ENCODE data around the gene SGIP1. TPM values are rescaled to one million over a fixed set of nuclear protein-coding genes. Genes with fewer than 3 reads are reported as not detected.

SGIP1 gene
- total RNA-seq, 2 donors from 2014 or later: not detected

GRCh38 chr1:66532798-66533783 lies 862 bp upstream of the SGIP1 start:
- Mint-ChIP-seq H3K9me3 (no peaks in the 10 kb centered on the region), H3K4me3 (peak overlapping the region; percentile 78), H3K36me3 (ENCODE audit: low read depth) (no peaks in the 10 kb centered on the region), H3K4me1 (peaks cover 5% of the 10 kb centered on the region), H3K27ac (peak overlapping the region; percentile 43), H3K27me3 (peaks cover 39% of the 10 kb centered on the region)
- ATAC-seq (replicated peaks): peak; percentile 37

GRCh38 chr1:66535061-66535460 lies 1.1 kb downstream of the SGIP1 start:
- no peak for ATAC-seq (replicated peaks)
- Mint-ChIP-seq H3K27ac (no peak overlapping the region), H3K9me3 (no peaks in the 10 kb centered on the region), H3K36me3 (ENCODE audit: low read depth) (no peaks in the 10 kb centered on the region), H3K27me3 (peaks cover 48% of the 10 kb centered on the region), H3K4me1 (peaks cover 5% of the 10 kb centered on the region), H3K4me3 (no peak overlapping the region)

DNA sequence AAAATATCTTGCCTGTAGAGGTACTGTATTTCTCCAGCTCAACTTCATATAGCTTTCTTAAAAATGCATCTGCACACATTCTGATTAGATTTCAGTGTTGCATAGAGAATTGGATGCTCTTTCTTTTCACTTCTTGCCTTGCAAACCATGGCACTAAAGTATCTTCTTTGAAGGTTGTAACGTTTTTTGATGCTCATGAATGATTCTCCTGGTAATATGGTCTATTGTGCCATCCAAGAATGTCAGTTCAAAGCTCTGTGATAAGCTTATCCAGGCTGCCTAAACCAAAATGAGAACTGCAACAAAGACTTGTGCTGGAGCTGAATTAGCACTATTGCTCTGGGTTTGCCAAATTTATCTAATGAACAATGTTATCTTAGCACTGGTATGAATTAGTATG lies 1.9 kb downstream of the SGIP1 start:
- Mint-ChIP-seq H3K4me3 (no peak overlapping the region), H3K4me1 (peaks cover 5% of the 10 kb centered on the region), H3K36me3 (ENCODE audit: low read depth) (no peaks in the 10 kb centered on the region), H3K27ac (no peak overlapping the region), H3K9me3 (no peaks in the 10 kb centered on the region), H3K27me3 (peaks cover 49% of the 10 kb centered on the region)
- no peak for ATAC-seq (replicated peaks)

DNA sequence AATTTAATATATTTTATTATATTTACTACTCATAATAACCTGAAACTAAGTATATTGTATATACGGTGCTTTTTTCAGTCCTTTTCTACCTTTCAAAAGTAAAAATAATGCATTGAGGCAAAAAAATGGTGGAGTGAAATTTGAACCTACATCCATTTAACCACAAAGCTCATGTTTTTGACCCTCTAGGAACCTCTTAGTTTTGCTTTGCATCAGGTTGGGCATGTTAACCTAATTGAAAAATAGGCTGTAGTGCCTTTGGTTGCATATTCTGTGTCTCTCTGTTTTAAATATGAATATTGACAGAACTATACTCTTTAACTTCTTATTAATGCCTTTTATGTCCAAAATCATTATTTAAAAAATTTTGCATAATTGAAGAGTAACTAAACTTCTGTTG lies 3.8 kb downstream of the SGIP1 start:
- no peak overlapping the region for H3K4me3 Mint-ChIP-seq
- H3K9me3 Mint-ChIP-seq: no peaks in the 10 kb centered on the region
- ATAC-seq (replicated peaks): no peak
- H3K27ac Mint-ChIP-seq: no peak overlapping the region
- H3K36me3 Mint-ChIP-seq (ENCODE audit: low read depth): no peaks in the 10 kb centered on the region
- H3K27me3 Mint-ChIP-seq: peaks cover 40% of the 10 kb centered on the region
- peaks cover 5% of the 10 kb centered on the region for H3K4me1 Mint-ChIP-seq

DNA sequence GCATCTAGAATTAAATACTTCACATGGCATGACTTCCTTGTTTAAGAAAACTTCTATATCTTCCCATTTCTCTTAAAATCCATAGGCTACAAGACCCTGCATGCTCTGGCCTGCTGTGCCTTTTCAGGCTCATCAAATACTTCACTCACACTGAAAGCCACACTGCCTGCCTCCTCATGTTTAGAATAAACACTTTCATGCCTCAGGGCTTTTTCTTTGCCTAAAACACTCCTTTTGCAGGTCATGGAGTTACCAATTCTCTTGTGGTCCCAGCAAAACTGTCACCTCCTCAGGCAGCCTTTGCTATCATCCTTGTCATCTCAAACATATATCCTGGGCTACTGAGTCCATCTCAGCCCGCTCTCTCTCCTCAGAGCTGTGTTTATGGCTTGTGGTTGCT lies 5.5 kb downstream of the SGIP1 start:
- no peaks in the 10 kb centered on the region for H3K4me1 Mint-ChIP-seq
- no peaks in the 10 kb centered on the region for H3K9me3 Mint-ChIP-seq
- no peaks in the 10 kb centered on the region for H3K36me3 Mint-ChIP-seq (ENCODE audit: low read depth)
- no peak for ATAC-seq (replicated peaks)
- peaks cover 27% of the 10 kb centered on the region for H3K27me3 Mint-ChIP-seq
- no peak overlapping the region for H3K4me3 Mint-ChIP-seq
- no peak overlapping the region for H3K27ac Mint-ChIP-seq

- no peak for ATAC-seq (replicated peaks)
- no peaks in the 10 kb centered on the region for H3K4me1 Mint-ChIP-seq
- no peaks in the 10 kb centered on the region for H3K36me3 Mint-ChIP-seq (ENCODE audit: low read depth)
- H3K4me3 Mint-ChIP-seq: no peak overlapping the region
- peaks cover 22% of the 10 kb centered on the region for H3K27me3 Mint-ChIP-seq
- no peak overlapping the region for H3K27ac Mint-ChIP-seq
- H3K9me3 Mint-ChIP-seq: no peaks in the 10 kb centered on the region
Measured at GRCh38 chr1:66540434-66541032, 6.6 kb downstream of the SGIP1 start.

GRCh38 chr1:66542314-66542713 lies 8.4 kb downstream of the SGIP1 start:
- no peaks in the 10 kb centered on the region for H3K9me3 Mint-ChIP-seq
- no peaks in the 10 kb centered on the region for H3K4me1 Mint-ChIP-seq
- no peak overlapping the region for H3K27ac Mint-ChIP-seq
- H3K36me3 Mint-ChIP-seq (ENCODE audit: low read depth): no peaks in the 10 kb centered on the region
- ATAC-seq (replicated peaks): no peak
- no peak overlapping the region for H3K4me3 Mint-ChIP-seq
- H3K27me3 Mint-ChIP-seq: peaks cover 19% of the 10 kb centered on the region

- peaks cover 24% of the 10 kb centered on the region for H3K27me3 Mint-ChIP-seq
Measured at GRCh38 chr1:66542811-66543767, 9.1 kb downstream of the SGIP1 start.

GRCh38 chr1:66546047-66546810 lies 12.3 kb downstream of the SGIP1 start:
- no peaks in the 10 kb centered on the region for H3K9me3 Mint-ChIP-seq
- peaks cover 15% of the 10 kb centered on the region for H3K27me3 Mint-ChIP-seq
- no peaks in the 10 kb centered on the region for H3K4me1 Mint-ChIP-seq
- no peak overlapping the region for H3K4me3 Mint-ChIP-seq
- H3K36me3 Mint-ChIP-seq (ENCODE audit: low read depth): no peaks in the 10 kb centered on the region
- no peak overlapping the region for H3K27ac Mint-ChIP-seq
- no peak for ATAC-seq (replicated peaks)

More at GRCh38 chr1:66542811-66543767, 9.1 kb downstream of the SGIP1 start:
- Mint-ChIP-seq H3K4me1 (no peaks in the 10 kb centered on the region), H3K4me3 (no peak overlapping the region), H3K9me3 (no peaks in the 10 kb centered on the region), H3K36me3 (ENCODE audit: low read depth) (no peaks in the 10 kb centered on the region), H3K27ac (no peak overlapping the region)
- no peak for ATAC-seq (replicated peaks)

GRCh38 chr1:66549017-66549416 lies 15.1 kb downstream of the SGIP1 start:
- no peaks in the 10 kb centered on the region for H3K9me3 Mint-ChIP-seq
- ATAC-seq (replicated peaks): no peak
- no peak overlapping the region for H3K27ac Mint-ChIP-seq
- H3K4me3 Mint-ChIP-seq: no peak overlapping the region
- no peaks in the 10 kb centered on the region for H3K36me3 Mint-ChIP-seq (ENCODE audit: low read depth)
- no peaks in the 10 kb centered on the region for H3K4me1 Mint-ChIP-seq
- H3K27me3 Mint-ChIP-seq: peaks cover 19% of the 10 kb centered on the region

DNA sequence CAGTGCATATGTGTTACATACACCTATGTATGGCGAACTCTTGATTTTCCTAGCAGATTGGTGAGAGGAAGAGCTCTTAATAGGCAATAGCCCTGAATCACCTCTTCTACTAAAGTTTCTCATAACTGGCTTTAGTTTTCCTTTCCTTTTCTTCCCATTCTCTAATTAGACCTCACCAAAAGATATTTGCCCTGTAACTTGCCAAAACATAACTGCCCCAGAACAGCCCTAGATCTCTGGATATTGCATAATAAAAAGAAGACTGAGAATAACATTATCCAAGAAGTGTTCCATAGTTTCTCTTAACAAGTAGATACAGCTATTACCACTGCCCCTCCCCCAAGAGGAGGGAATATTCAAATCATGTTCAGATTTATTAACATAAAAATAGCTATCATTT lies 16.3 kb downstream of the SGIP1 start:
- Mint-ChIP-seq H3K27ac (no peak overlapping the region), H3K36me3 (ENCODE audit: low read depth) (no peaks in the 10 kb centered on the region), H3K27me3 (peaks cover 24% of the 10 kb centered on the region), H3K4me3 (no peak overlapping the region), H3K9me3 (no peaks in the 10 kb centered on the region), H3K4me1 (no peaks in the 10 kb centered on the region)
- ATAC-seq (replicated peaks): no peak

DNA sequence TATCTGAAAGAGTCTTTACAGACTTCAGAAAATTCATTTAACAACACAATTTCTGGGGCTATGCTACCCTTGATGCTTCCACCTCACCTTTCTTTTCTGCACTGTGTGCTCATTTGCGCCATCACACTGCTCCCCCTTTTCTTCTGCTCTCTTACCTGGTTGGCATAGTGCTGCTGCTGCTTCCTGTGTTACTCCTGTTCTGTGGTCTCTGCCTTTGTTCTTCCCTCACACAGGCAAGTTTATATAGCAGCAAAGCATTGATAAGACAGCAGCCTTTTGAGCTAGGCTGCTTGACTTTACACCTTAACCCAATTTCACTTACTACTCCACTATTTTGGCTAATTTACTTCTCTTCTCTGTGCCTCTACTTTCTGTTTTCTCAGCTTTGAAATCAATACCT lies 18.3 kb downstream of the SGIP1 start:
- Mint-ChIP-seq H3K9me3 (no peaks in the 10 kb centered on the region), H3K36me3 (ENCODE audit: low read depth) (no peaks in the 10 kb centered on the region), H3K4me3 (no peak overlapping the region), H3K4me1 (no peaks in the 10 kb centered on the region), H3K27me3 (peaks cover 25% of the 10 kb centered on the region), H3K27ac (no peak overlapping the region)
- no peak for ATAC-seq (replicated peaks)

- Mint-ChIP-seq H3K4me1 (no peaks in the 10 kb centered on the region), H3K27ac (no peak overlapping the region), H3K27me3 (peaks cover 20% of the 10 kb centered on the region), H3K36me3 (ENCODE audit: low read depth) (no peaks in the 10 kb centered on the region), H3K4me3 (no peak overlapping the region), H3K9me3 (no peaks in the 10 kb centered on the region)
- no peak for ATAC-seq (replicated peaks)
Measured at GRCh38 chr1:66552829-66553228, 18.9 kb downstream of the SGIP1 start.

DNA sequence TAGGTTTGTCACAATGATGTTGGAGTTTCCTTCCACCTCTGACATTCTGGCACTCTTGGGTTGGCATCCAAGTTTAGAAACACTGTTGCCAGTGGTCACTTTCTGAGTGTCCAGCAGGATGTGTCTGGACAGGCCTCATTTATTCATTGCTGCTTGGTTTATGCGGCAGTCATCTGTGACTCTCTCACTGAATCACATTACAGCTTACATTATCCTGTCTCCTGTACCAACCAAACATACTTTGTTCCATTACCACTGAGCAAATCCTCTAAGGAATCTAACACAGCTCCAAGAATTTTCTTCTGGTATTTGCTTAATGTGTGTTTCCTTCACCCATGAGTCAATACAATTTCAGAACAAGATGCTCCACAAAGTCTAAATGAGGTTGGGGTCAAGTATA lies 19.9 kb downstream of the SGIP1 start:
- no peak overlapping the region for H3K27ac Mint-ChIP-seq
- no peaks in the 10 kb centered on the region for H3K36me3 Mint-ChIP-seq (ENCODE audit: low read depth)
- no peaks in the 10 kb centered on the region for H3K4me1 Mint-ChIP-seq
- H3K9me3 Mint-ChIP-seq: no peaks in the 10 kb centered on the region
- H3K4me3 Mint-ChIP-seq: no peak overlapping the region
- no peak for ATAC-seq (replicated peaks)
- H3K27me3 Mint-ChIP-seq: peaks cover 20% of the 10 kb centered on the region
